HG02642 (cell line): ENCODE results near the gene PLXNA4.

Experiments used
- ATAC-seq: cut with Tn5 transposase; IDR thresholded peaks from one replicate; pipeline ENCODE4 v1.9.1; 2021; ENCODE audit warnings: mild to moderate bottlenecking; ENCODE audit not compliant: unreplicated experiment, poor library complexity

PLXNA4 gene

GRCh38 chr7:132148876-132149275 is 427.4 kb downstream of the PLXNA4 start:
- ATAC-seq: no peak

- ATAC-seq: no peak
These were observed 430.8 kb downstream of the PLXNA4 start for GRCh38 chr7:132145466-132145865.

GRCh38 chr7:132145063-132145462 is 431.2 kb downstream of the PLXNA4 start:
- ATAC-seq: no peak

- no peak for ATAC-seq
These were observed 434.3 kb downstream of the PLXNA4 start for GRCh38 chr7:132142006-132142405.

GRCh38 chr7:132141109-132141508 is 435.2 kb downstream of the PLXNA4 start:
- no peak for ATAC-seq

GRCh38 chr7:132140341-132140740 is 435.9 kb downstream of the PLXNA4 start:
- no peak for ATAC-seq

- no peak for ATAC-seq
These were observed 437.5 kb downstream of the PLXNA4 start for GRCh38 chr7:132138817-132139216.

GRCh38 chr7:132137681-132138080 is 438.6 kb downstream of the PLXNA4 start:
- no peak for ATAC-seq

- ATAC-seq: no peak
These were observed 440.4 kb downstream of the PLXNA4 start for GRCh38 chr7:132135746-132136385.

- no peak for ATAC-seq
These were observed 441.3 kb downstream of the PLXNA4 start for GRCh38 chr7:132134814-132135445.

GRCh38 chr7:132133501-132133900 is 442.8 kb downstream of the PLXNA4 start:
- no peak for ATAC-seq

- no peak for ATAC-seq
These were observed 445.1 kb downstream of the PLXNA4 start for GRCh38 chr7:132131196-132131595.

GRCh38 chr7:132130497-132130896 is 445.8 kb downstream of the PLXNA4 start:
- ATAC-seq: no peak

- no peak for ATAC-seq
These were observed 450.2 kb downstream of the PLXNA4 start for GRCh38 chr7:132125872-132126595.

- no peak for ATAC-seq
These were observed 451.2 kb downstream of the PLXNA4 start for GRCh38 chr7:132125096-132125495.

GRCh38 chr7:132124575-132124974 is 451.7 kb downstream of the PLXNA4 start:
- no peak for ATAC-seq

- ATAC-seq: no peak
These were observed 452.5 kb downstream of the PLXNA4 start for GRCh38 chr7:132123773-132124172.

GRCh38 chr7:132122901-132123300 is 453.4 kb downstream of the PLXNA4 start:
- ATAC-seq: no peak

GRCh38 chr7:132121987-132122386 is 454.3 kb downstream of the PLXNA4 start:
- no peak for ATAC-seq

- ATAC-seq: no peak
These were observed 457.6 kb downstream of the PLXNA4 start for GRCh38 chr7:132118641-132119040.

GRCh38 chr7:132117636-132118035 is 458.6 kb downstream of the PLXNA4 start:
- no peak for ATAC-seq

- no peak for ATAC-seq
These were observed 459.1 kb downstream of the PLXNA4 start for GRCh38 chr7:132117181-132117580.
